ENCODE measurements around the gene VPS13D.

Gene VPS13D

GRCh38 chr1:12206238-12206637, 23.6 kb upstream of the VPS13D start:
- Histone ChIP-seq H3K79me1 (ENCODE audit: low read length) (no peaks in the 10 kb centered on the region), H3K27me3 (ENCODE audit: insufficient read depth, low read length, poor library complexity) (no peaks in the 10 kb centered on the region), H2BK120ac (ENCODE audit: low read depth, low read length) (no peak overlapping the region), H4K5ac (ENCODE audit: low read length) (no peak overlapping the region), H4K8ac (ENCODE audit: low read depth, low read length) (no peak overlapping the region), H2BK5ac (ENCODE audit: low read length) (no peak overlapping the region), H3K4me1 (ENCODE audit: control insufficient read depth, low read depth, low read length) (peaks cover 3% of the 10 kb centered on the region), H3K18ac (ENCODE audit: low read length) (no peak overlapping the region), H3K4me2 (ENCODE audit: low read length) (no peak overlapping the region), H3K23ac (ENCODE audit: low read length) (no peak overlapping the region), H3K9ac (ENCODE audit: low read length) (no peak overlapping the region), H3K79me2 (ENCODE audit: control insufficient read depth, insufficient read depth, low read length) (no peaks in the 10 kb centered on the region), H3K4ac (ENCODE audit: low read depth, low read length) (no peak overlapping the region), H2AK5ac (ENCODE audit: low read length) (no peak overlapping the region), H3K27ac (ENCODE audit: low read depth, low read length) (no peak overlapping the region), H3K4me3 (ENCODE audit: low read length) (no peak overlapping the region), H3K36me3 (ENCODE audit: control insufficient read depth, insufficient read depth, low read length) (no peaks in the 10 kb centered on the region), H2BK15ac (replicated peaks; ENCODE audit: low read depth) (no peak overlapping the region), H3K56ac (ENCODE audit: low read length) (no peak overlapping the region)
- DNase-seq = no peak
- no CpG with 5 or more reads among the region's 5 CpGs for WGBS (ENCODE audit: extremely low coverage, insufficient coverage, low lambda C conversion rate)

GRCh38 chr1:12206792-12207424, 22.9 kb upstream of the VPS13D start:
- no peaks in the 10 kb centered on the region for H3K27me3 ChIP-seq (ENCODE audit: insufficient read depth, low read length, poor library complexity)
- H3K18ac ChIP-seq (ENCODE audit: low read length) = no peak overlapping the region
- no peaks in the 10 kb centered on the region for H3K79me2 ChIP-seq (ENCODE audit: control insufficient read depth, insufficient read depth, low read length)
- H3K9ac ChIP-seq (ENCODE audit: low read length) = no peak overlapping the region
- H2BK120ac ChIP-seq (ENCODE audit: low read depth, low read length) = no peak overlapping the region
- no peak overlapping the region for H2AK5ac ChIP-seq (ENCODE audit: low read length)
- H4K8ac ChIP-seq (ENCODE audit: low read depth, low read length) = no peak overlapping the region
- no CpG with 5 or more reads among the region's 17 CpGs for WGBS (ENCODE audit: extremely low coverage, insufficient coverage, low lambda C conversion rate)
- no peak for DNase-seq
- no peak overlapping the region for H3K4me3 ChIP-seq (ENCODE audit: low read length)
- no peaks in the 10 kb centered on the region for H3K36me3 ChIP-seq (ENCODE audit: control insufficient read depth, insufficient read depth, low read length)
- H3K79me1 ChIP-seq (ENCODE audit: low read length) = no peaks in the 10 kb centered on the region
- H3K4me2 ChIP-seq (ENCODE audit: low read length) = no peak overlapping the region
- H2BK5ac ChIP-seq (ENCODE audit: low read length) = no peak overlapping the region
- no peak overlapping the region for H3K56ac ChIP-seq (ENCODE audit: low read length)
- H4K5ac ChIP-seq (ENCODE audit: low read length) = no peak overlapping the region
- no peak overlapping the region for H3K4ac ChIP-seq (ENCODE audit: low read depth, low read length)
- H3K27ac ChIP-seq (ENCODE audit: low read depth, low read length) = no peak overlapping the region
- no peak overlapping the region for H3K23ac ChIP-seq (ENCODE audit: low read length)
- H2BK15ac ChIP-seq (replicated peaks; ENCODE audit: low read depth) = no peak overlapping the region
- peaks cover 3% of the 10 kb centered on the region for H3K4me1 ChIP-seq (ENCODE audit: control insufficient read depth, low read depth, low read length)

GRCh38 chr1:12208271-12208670, 21.6 kb upstream of the VPS13D start:
- Histone ChIP-seq H3K18ac (ENCODE audit: low read length) (no peak overlapping the region), H2BK15ac (replicated peaks; ENCODE audit: low read depth) (no peak overlapping the region), H3K27me3 (ENCODE audit: insufficient read depth, low read length, poor library complexity) (no peaks in the 10 kb centered on the region), H3K79me2 (ENCODE audit: control insufficient read depth, insufficient read depth, low read length) (no peaks in the 10 kb centered on the region), H3K4me3 (ENCODE audit: low read length) (no peak overlapping the region), H2BK120ac (ENCODE audit: low read depth, low read length) (no peak overlapping the region), H4K5ac (ENCODE audit: low read length) (no peak overlapping the region), H3K23ac (ENCODE audit: low read length) (no peak overlapping the region), H3K9ac (ENCODE audit: low read length) (no peak overlapping the region), H3K4me1 (ENCODE audit: control insufficient read depth, low read depth, low read length) (peaks cover 3% of the 10 kb centered on the region), H3K79me1 (ENCODE audit: low read length) (no peaks in the 10 kb centered on the region), H3K56ac (ENCODE audit: low read length) (no peak overlapping the region), H2BK5ac (ENCODE audit: low read length) (no peak overlapping the region), H4K8ac (ENCODE audit: low read depth, low read length) (no peak overlapping the region), H2AK5ac (ENCODE audit: low read length) (no peak overlapping the region), H3K4me2 (ENCODE audit: low read length) (no peak overlapping the region), H3K4ac (ENCODE audit: low read depth, low read length) (no peak overlapping the region), H3K27ac (ENCODE audit: low read depth, low read length) (no peak overlapping the region), H3K36me3 (ENCODE audit: control insufficient read depth, insufficient read depth, low read length) (no peaks in the 10 kb centered on the region)
- DNase-seq = no peak
- no CpG with 5 or more reads among the region's 6 CpGs for WGBS (ENCODE audit: extremely low coverage, insufficient coverage, low lambda C conversion rate)

- peak; percentile 80 for DNase-seq
- no peak overlapping the region for H3K4ac ChIP-seq (ENCODE audit: low read depth, low read length)
- no peak overlapping the region for H2BK120ac ChIP-seq (ENCODE audit: low read depth, low read length)
- no peaks in the 10 kb centered on the region for H3K79me1 ChIP-seq (ENCODE audit: low read length)
- H3K27ac ChIP-seq (ENCODE audit: low read depth, low read length) = no peak overlapping the region
- no peak overlapping the region for H3K9ac ChIP-seq (ENCODE audit: low read length)
- H3K27me3 ChIP-seq (ENCODE audit: insufficient read depth, low read length, poor library complexity) = no peaks in the 10 kb centered on the region
- no CpG with 5 or more reads among the region's 14 CpGs for WGBS (ENCODE audit: extremely low coverage, insufficient coverage, low lambda C conversion rate)
- no peak overlapping the region for H3K18ac ChIP-seq (ENCODE audit: low read length)
- no peak overlapping the region for H3K56ac ChIP-seq (ENCODE audit: low read length)
- H2BK5ac ChIP-seq (ENCODE audit: low read length) = no peak overlapping the region
- peaks cover 2% of the 10 kb centered on the region for H3K4me1 ChIP-seq (ENCODE audit: control insufficient read depth, low read depth, low read length)
- no peak overlapping the region for H2AK5ac ChIP-seq (ENCODE audit: low read length)
- no peak overlapping the region for H3K23ac ChIP-seq (ENCODE audit: low read length)
- no peak overlapping the region for H3K4me3 ChIP-seq (ENCODE audit: low read length)
- no peak overlapping the region for H4K8ac ChIP-seq (ENCODE audit: low read depth, low read length)
- no peak overlapping the region for H4K5ac ChIP-seq (ENCODE audit: low read length)
- H3K36me3 ChIP-seq (ENCODE audit: control insufficient read depth, insufficient read depth, low read length) = no peaks in the 10 kb centered on the region
- H3K4me2 ChIP-seq (ENCODE audit: low read length) = no peak overlapping the region
- no peaks in the 10 kb centered on the region for H3K79me2 ChIP-seq (ENCODE audit: control insufficient read depth, insufficient read depth, low read length)
- no peak overlapping the region for H2BK15ac ChIP-seq (replicated peaks; ENCODE audit: low read depth)
These were observed 20.9 kb upstream of the VPS13D start for GRCh38 chr1:12208764-12209494.

GRCh38 chr1:12209495-12209832, 20.4 kb upstream of the VPS13D start:
- H3K18ac ChIP-seq (ENCODE audit: low read length) = no peak overlapping the region
- no peaks in the 10 kb centered on the region for H3K79me1 ChIP-seq (ENCODE audit: low read length)
- no peak overlapping the region for H3K4me3 ChIP-seq (ENCODE audit: low read length)
- no peak overlapping the region for H2BK5ac ChIP-seq (ENCODE audit: low read length)
- H3K27ac ChIP-seq (ENCODE audit: low read depth, low read length) = no peak overlapping the region
- H3K4ac ChIP-seq (ENCODE audit: low read depth, low read length) = no peak overlapping the region
- H3K4me1 ChIP-seq (ENCODE audit: control insufficient read depth, low read depth, low read length) = no peaks in the 10 kb centered on the region
- no peak overlapping the region for H2BK15ac ChIP-seq (replicated peaks; ENCODE audit: low read depth)
- no peak overlapping the region for H2BK120ac ChIP-seq (ENCODE audit: low read depth, low read length)
- H4K5ac ChIP-seq (ENCODE audit: low read length) = no peak overlapping the region
- H3K36me3 ChIP-seq (ENCODE audit: control insufficient read depth, insufficient read depth, low read length) = no peaks in the 10 kb centered on the region
- no peak overlapping the region for H3K23ac ChIP-seq (ENCODE audit: low read length)
- WGBS (ENCODE audit: extremely low coverage, insufficient coverage, low lambda C conversion rate) = no CpG with 5 or more reads among the region's 3 CpGs
- no peak for DNase-seq
- no peak overlapping the region for H3K56ac ChIP-seq (ENCODE audit: low read length)
- H2AK5ac ChIP-seq (ENCODE audit: low read length) = no peak overlapping the region
- no peaks in the 10 kb centered on the region for H3K27me3 ChIP-seq (ENCODE audit: insufficient read depth, low read length, poor library complexity)
- H4K8ac ChIP-seq (ENCODE audit: low read depth, low read length) = no peak overlapping the region
- no peak overlapping the region for H3K9ac ChIP-seq (ENCODE audit: low read length)
- H3K4me2 ChIP-seq (ENCODE audit: low read length) = no peak overlapping the region
- no peaks in the 10 kb centered on the region for H3K79me2 ChIP-seq (ENCODE audit: control insufficient read depth, insufficient read depth, low read length)
